ENCODE data around the gene CADM1.

Gene CADM1

DNA sequence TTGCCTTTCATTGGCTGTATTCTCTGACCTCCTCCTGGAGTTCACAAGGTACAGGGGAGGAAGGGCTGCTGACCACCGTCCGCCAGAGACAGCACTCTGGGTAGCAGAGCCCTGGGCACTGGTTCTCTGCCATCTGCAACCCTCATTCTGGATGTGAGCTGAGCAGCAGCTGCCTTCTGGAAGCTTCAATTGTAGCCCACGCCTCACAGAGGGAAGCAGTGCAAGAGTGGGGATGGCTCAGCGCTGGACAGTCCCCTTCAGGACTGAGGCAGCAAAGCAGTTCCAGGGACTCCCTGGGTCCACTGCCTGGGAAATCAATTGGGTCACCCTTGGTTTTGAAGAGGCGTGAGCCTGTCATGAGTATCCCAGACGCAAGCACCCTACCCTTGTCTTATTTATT is 346.2 kb downstream of the CADM1 start:
- DNase-seq, result no peak

DNA sequence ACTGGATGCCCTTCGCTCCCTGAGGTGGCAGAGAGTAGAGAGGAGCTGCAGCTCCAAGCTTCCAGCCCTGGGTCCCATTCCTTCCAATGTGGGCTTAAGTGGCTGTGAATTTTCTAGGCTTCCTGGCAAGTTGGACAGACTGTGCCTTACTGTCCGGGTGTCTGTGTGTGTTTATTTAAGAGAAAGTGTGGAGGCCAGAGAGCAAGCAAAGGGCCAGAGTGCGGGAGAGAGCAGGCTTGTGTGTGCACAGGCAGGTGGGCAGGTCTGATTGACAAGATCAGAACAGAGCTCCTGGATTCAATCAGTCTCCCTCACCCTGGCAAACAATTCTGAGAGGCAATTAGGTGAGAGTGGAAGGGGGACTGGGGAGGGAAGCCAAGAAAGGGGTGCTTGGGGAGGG is 347.0 kb downstream of the CADM1 start:
- DNase-seq, result no peak

GRCh38 chr11:115155978-115156377 is 348.2 kb downstream of the CADM1 start:
- DNase-seq, result no peak

DNA sequence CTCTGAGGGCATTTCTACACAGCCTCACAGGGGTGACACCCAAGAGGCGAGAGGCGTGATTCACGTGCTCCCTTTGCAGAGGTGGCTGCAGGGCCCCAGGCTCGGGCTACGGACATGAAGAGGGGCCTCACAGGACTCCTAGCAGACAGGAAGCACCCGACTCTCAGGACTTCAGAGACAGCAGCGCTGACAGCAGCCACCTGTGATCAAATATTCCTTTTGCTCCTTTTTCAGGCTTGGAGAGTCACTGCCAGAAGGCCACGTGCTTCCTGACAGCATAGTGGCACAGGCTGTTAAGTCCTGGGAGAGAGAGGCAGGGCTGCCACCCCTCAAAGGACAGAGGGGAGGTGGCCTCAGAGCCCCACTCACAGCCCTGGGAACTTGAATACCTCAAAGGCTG is 348.9 kb downstream of the CADM1 start:
- DNase-seq, result no peak

DNA sequence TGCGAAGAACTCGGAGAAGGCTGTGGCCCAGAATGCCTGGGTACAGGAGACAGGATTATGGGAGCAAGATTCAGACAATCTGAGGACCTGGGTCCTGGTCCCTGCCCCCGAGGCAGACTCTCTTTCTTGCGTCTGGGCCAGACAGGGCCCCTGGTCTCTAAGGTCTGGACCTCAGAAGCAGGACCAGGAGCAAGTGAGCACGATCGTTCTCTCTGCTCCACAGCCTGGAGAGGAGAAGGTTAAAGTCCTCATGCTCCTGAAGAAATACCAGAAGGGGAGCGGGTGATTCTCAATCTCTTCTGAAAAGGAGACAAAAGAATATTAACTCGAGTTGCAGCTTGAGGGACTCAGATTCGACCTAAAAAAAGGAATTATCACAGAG is 349.9 kb downstream of the CADM1 start:
- no peak for DNase-seq

- no peak for DNase-seq
Measured at GRCh38 chr11:115153731-115154354, 350.4 kb downstream of the CADM1 start.

- DNase-seq, result no peak
Measured at GRCh38 chr11:115153135-115153534, 351.1 kb downstream of the CADM1 start.

- no peak for DNase-seq
Measured at GRCh38 chr11:115151010-115151409, 353.2 kb downstream of the CADM1 start.

GRCh38 chr11:115148691-115149090 is 355.5 kb downstream of the CADM1 start:
- DNase-seq, result no peak

DNA sequence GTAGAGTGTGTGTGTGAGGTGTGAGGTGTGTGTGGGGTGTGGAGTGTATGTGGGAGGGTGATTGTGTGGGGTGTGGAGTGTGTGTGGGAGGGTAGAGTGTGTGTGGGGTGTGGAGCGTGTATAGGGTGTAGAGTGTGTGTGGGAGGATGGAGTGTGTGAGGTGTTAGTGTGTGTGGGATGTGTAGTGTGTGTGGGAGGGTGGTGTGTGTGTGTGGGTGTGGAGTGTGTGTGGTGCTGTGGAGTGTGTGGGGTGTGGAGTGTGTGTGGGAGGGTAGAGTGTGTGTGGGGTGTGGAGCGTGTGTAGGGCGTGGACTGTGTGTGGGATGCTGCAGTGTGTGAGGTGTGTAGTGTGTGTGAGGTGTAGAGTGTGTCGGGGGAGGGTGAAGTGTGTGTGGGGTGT is 356.1 kb downstream of the CADM1 start:
- DNase-seq, result no peak

- DNase-seq, result no peak
Measured at GRCh38 chr11:115147243-115147807, 356.9 kb downstream of the CADM1 start.

GRCh38 chr11:115146425-115146824 is 357.8 kb downstream of the CADM1 start:
- no peak for DNase-seq

DNA sequence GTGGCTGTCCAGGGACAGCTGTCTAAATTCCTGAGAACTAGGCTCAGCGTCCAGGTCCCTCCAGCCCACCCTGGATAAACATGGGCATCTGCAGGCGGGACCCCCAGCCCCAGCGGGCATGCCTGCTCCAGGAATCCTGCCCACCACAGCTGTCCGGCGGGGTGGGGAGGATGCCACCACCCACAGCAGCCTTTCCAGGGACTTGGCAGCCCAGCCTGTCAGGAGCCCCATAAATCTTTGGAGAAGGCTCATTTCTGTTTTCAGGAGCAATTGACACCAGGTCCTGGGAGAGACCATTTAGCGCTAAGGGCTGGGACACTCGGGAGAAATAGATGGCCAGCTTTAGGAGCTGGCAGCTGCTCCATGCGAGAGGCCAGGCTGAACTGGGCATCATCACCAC is 358.9 kb downstream of the CADM1 start:
- no peak for DNase-seq

DNA sequence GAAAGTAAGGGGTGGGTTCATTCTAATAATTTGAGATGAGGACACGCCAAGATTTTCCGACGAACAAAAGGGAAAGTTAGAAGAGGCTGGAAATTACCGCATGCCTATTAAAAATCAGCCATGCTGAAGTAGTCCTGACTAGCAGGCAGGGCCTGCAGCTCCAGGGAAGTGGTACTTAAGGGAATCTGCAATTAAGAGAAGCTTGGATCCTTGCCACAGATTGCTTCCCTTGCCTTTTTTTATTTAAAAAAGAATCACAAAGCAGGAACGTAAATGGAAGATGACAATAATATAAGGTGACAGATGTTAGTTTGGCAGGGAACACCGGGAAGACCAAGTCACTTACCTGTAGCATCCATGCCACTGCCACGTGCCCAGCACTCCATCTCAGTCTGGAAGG is 359.3 kb downstream of the CADM1 start:
- no peak for DNase-seq

DNA sequence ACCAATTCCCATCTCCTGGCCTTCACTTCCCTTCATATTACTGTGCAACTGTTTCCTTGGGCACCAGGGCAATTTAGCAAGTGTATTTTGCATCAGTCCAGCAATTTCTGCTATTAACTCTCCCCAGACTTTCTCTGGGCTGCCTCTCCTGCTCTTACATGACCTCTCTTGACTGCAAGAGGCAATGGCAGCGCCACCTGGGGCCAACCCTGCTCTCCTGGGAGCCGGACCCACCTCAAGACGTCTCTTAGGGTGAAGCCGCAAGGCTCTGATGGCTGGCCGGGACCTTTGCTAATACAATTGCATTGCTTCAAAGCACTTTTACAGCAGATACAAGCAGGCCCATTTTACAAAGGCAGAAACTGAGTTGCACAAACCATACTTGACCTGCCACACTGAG is 360.2 kb downstream of the CADM1 start:
- DNase-seq, result no peak

GRCh38 chr11:115141231-115142114 is 362.7 kb downstream of the CADM1 start:
- DNase-seq, result no peak

DNA sequence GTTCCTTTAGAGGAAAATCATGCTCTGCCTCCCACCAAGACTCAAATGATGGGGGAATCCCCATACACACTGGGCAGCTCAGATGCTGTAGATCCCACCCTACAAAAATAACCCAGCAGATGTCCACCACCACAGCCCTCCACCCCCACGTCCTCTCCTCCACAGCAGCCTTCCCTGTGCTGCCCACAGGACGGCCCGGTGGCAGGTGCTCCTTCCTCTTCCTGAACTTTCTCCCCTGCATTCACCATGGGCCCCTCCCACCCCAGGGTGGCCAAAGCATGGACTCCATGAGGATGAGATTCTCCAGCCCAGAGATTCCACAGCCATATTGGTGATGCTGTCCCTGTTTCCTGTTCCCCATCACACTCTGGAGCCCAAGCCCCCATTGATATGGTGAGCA is 368.3 kb downstream of the CADM1 start:
- no peak for DNase-seq

DNA sequence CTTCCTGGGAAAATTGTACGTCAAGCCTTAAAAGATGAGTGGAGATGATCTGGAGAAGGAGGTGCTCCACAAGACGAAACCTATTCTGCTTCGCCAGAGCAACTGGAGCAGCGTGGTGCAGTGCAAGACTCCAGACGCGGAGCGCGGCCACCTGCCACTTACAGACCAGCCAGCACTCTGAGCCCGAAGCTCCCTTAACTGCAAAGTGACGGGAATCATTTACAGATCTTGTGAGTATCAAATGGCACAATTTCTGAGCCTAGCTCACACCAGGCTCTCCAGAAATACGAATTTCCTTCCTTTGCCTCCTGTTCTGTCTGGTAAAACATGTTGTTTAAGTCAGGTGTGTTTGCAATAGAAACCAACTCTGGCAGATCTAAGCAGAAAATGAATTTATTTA is 369.3 kb downstream of the CADM1 start:
- no peak for DNase-seq

- no peak for DNase-seq
Measured at GRCh38 chr11:115133475-115134209, 370.6 kb downstream of the CADM1 start.

GRCh38 chr11:115132436-115133228 is 371.6 kb downstream of the CADM1 start:
- no peak for DNase-seq
